ENCODE data around the gene CDHR3.
"Not testable (repeated sequence)": the region's sequence is repeated elsewhere in the genome, so short reads cannot be mapped to it uniquely, and the experiment has no call there.

CDHR3 gene

DNA sequence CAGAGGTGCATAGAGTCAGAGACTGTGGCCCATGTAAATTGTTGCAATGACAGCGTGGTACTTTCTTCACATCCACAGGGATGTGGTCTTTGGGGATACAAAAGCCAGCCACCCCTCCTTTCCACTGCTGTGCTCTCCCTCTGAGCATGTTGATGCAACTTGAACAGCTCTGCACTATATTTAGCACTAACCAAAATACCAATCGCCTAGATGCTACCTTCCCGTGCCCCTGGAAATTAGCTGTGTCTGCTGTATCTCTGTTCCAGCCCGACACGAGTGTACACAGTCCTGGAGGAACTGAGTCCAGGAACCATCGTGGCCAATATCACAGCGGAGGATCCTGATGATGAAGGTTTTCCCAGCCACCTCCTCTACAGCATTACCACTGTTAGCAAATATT is 38.1 kb downstream of the CDHR3 start:
- Histone ChIP-seq H3K4me3 (ENCODE audit: low read length) (no peak overlapping the region), H3K9me3 (ENCODE audit: control insufficient read depth, low read length) (no peaks in the 10 kb centered on the region), H3K4me1 (ENCODE audit: control insufficient read depth, insufficient read depth, low read length) (peaks cover 10% of the 10 kb centered on the region), H3K27me3 (replicated peaks; ENCODE audit: control insufficient read depth, insufficient read depth, low read length) (no peaks in the 10 kb centered on the region), H3K9ac (ENCODE audit: low read length) (no peak overlapping the region), H3K36me3 (ENCODE audit: control insufficient read depth, insufficient read depth, low read length, severe bottlenecking) (no peaks in the 10 kb centered on the region)
- DNase-seq (ENCODE audit: low read depth), result no peak

DNA sequence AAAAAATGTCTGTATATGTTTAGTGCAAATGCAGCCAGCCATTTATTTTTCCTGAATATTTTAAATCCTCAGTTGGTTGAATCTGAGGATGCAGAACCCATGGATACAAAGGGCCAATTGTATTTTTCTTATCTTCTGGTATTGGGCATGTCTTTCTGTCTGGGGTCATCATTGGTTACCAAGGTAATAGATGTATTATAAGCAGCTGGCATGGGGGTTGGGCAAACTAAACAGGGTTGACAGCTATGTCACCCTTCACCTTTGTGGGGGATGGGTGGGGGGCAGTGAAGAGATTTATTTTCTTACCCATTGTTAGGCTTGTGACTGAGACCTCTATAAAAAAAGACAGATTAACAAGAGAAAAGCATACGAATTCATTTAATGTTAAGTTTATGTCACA is 38.8 kb downstream of the CDHR3 start:
- H3K27me3 ChIP-seq (replicated peaks; ENCODE audit: control insufficient read depth, insufficient read depth, low read length), result no peaks in the 10 kb centered on the region
- H3K4me3 ChIP-seq (ENCODE audit: low read length), result no peak overlapping the region
- no peak overlapping the region for H3K9ac ChIP-seq (ENCODE audit: low read length)
- peaks cover 10% of the 10 kb centered on the region for H3K4me1 ChIP-seq (ENCODE audit: control insufficient read depth, insufficient read depth, low read length)
- no peaks in the 10 kb centered on the region for H3K36me3 ChIP-seq (ENCODE audit: control insufficient read depth, insufficient read depth, low read length, severe bottlenecking)
- DNase-seq (ENCODE audit: low read depth), result no peak
- no peaks in the 10 kb centered on the region for H3K9me3 ChIP-seq (ENCODE audit: control insufficient read depth, low read length)

DNA sequence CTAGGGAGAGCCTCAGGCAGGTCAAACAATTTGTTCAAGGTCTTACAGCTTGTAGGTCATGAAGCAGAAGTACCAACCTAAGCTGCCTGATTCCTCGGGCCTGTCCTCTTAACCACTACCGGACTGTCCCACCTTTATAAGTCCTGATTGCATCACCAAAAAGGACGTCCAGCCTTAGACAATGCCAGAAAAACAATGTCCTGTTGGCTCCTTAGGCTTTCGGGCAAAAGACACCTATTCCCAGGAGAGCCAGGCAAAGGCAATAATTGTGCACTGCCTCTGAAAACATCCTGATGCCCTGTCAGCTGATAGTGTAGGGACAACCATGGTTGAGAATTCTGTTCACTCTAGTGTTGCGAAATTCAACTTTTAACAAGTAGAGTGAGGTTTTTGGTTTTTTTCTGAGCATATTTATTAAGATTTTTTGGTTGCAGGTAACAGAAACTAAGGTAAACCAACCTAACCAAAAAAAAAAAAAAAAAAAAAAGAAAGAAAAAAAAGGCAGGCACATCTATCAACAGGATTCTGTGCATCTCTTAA is 40.5 kb downstream of the CDHR3 start:
- Histone ChIP-seq H3K4me3 (ENCODE audit: low read length) (no peak overlapping the region), H3K9ac (ENCODE audit: low read length) (no peak overlapping the region), H3K9me3 (ENCODE audit: control insufficient read depth, low read length) (no peaks in the 10 kb centered on the region), H3K36me3 (ENCODE audit: control insufficient read depth, insufficient read depth, low read length, severe bottlenecking) (no peaks in the 10 kb centered on the region), H3K27me3 (replicated peaks; ENCODE audit: control insufficient read depth, insufficient read depth, low read length) (no peaks in the 10 kb centered on the region), H3K4me1 (ENCODE audit: control insufficient read depth, insufficient read depth, low read length) (peaks cover 10% of the 10 kb centered on the region)
- no peak for DNase-seq (ENCODE audit: low read depth)

DNA sequence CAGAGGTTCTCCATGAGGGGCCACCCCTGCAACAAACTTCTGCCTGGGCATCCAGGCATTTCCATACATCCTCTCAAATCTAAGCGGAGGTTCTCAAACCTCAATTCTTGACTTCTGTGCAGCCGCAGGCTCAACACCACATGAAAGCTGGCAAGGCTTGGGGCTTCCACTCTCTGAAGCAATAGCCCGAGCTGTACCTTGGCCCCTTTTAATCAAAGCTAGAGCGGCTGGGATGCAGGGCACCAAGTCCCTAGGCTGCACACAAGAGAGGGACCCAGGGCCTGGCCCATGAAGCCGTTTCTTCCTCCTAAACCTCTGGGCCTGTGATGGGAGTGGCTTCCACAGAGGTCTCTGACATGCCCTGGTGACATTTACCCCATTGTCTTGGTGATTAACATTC is 43.8 kb downstream of the CDHR3 start:
- DNase-seq (ENCODE audit: low read depth), result no peak
- no peaks in the 10 kb centered on the region for H3K9me3 ChIP-seq (ENCODE audit: control insufficient read depth, low read length)
- no peaks in the 10 kb centered on the region for H3K36me3 ChIP-seq (ENCODE audit: control insufficient read depth, insufficient read depth, low read length, severe bottlenecking)
- peaks cover 26% of the 10 kb centered on the region for H3K4me1 ChIP-seq (ENCODE audit: control insufficient read depth, insufficient read depth, low read length)
- no peak overlapping the region for H3K4me3 ChIP-seq (ENCODE audit: low read length)
- H3K9ac ChIP-seq (ENCODE audit: low read length), result no peak overlapping the region
- no peaks in the 10 kb centered on the region for H3K27me3 ChIP-seq (replicated peaks; ENCODE audit: control insufficient read depth, insufficient read depth, low read length)

DNA sequence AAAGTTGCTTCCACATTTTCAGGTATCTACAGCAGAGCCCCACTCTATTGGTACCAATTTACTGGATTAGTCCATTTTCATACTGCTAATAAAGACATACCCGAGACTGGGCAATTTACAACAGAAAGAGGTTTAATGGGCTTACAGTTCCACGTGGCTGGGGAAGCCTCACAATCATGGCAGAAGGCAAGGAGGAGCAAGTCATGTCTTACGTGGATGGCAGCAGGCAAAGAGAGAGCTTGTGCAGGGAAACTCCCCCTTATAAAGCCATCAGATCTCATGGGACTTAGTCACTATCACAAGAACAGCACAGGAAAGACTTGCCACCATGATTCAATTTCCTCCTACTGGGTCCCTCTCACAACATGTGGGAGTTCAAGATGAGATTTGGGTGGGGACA is 44.7 kb downstream of the CDHR3 start:
- not testable (repeated sequence) for H3K36me3 ChIP-seq (ENCODE audit: control insufficient read depth, insufficient read depth, low read length, severe bottlenecking); H3K4me3 ChIP-seq (ENCODE audit: low read length); H3K27me3 ChIP-seq (replicated peaks; ENCODE audit: control insufficient read depth, insufficient read depth, low read length); H3K9ac ChIP-seq (ENCODE audit: low read length); H3K9me3 ChIP-seq (ENCODE audit: control insufficient read depth, low read length); DNase-seq (ENCODE audit: low read depth)
- peaks cover 24% of the 10 kb centered on the region for H3K4me1 ChIP-seq (ENCODE audit: control insufficient read depth, insufficient read depth, low read length)

DNA sequence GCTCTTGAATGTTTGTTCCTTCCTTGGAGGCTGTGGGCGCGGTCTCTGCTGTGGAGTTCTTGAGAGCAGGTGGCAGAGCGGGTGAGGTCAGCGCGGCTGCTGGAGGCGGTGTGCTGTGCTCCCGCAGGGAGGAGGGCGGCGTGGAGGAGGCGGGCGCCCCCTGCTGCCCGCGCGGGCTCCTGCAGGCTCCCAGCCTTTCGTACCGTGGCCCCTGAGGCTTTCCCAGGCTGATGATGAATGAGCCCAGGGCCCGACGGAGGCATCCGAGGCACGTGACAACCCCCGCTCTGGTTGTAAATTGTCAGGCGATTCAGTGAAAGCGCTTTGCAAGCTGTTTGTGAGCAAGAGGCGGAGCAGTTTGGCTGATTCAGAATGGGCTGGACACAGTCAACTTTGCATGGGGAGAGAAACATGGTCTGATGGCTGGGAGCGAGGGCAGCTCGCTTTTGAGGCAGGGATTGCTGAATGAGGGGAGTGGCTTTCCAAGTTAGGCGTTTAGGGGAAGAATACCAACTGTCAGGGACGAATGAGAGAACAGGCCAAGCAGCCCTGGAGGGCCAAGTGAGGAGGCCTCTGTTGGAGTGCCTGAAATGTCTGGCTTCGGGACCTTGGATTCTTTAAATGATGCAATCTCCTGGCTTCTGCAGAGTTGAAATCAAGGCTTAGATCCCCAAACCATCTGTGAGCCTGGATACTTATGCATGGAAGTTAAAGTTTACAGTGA is 46.6 kb downstream of the CDHR3 start:
- no peaks in the 10 kb centered on the region for H3K36me3 ChIP-seq (ENCODE audit: control insufficient read depth, insufficient read depth, low read length, severe bottlenecking)
- H3K4me1 ChIP-seq (ENCODE audit: control insufficient read depth, insufficient read depth, low read length), result peaks cover 16% of the 10 kb centered on the region
- H3K4me3 ChIP-seq (ENCODE audit: low read length), result peak overlapping the region; percentile 28
- H3K27me3 ChIP-seq (replicated peaks; ENCODE audit: control insufficient read depth, insufficient read depth, low read length), result no peaks in the 10 kb centered on the region
- DNase-seq (ENCODE audit: low read depth), result peak; percentile 95
- H3K9ac ChIP-seq (ENCODE audit: low read length), result peak overlapping the region; percentile 49
- no peaks in the 10 kb centered on the region for H3K9me3 ChIP-seq (ENCODE audit: control insufficient read depth, low read length)

DNA sequence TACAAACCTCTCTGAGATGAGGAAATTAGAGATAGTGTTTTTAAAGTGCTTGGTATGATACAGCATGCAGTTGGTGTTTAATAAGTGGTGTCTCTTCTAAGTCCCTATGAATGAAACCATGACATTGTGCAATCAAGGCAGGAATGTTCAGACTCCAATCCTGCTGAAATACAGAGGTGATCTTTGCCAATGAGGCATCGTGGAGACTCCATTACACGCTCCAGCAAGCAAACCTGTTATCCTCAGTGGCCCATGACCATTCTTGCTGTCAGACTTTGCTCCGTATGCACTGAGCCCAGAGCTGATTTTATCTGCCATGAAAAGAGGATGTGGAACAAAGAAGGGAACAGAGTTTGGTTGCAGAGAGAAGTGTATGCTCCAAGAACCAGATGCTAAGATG is 47.3 kb downstream of the CDHR3 start:
- Histone ChIP-seq H3K27me3 (replicated peaks; ENCODE audit: control insufficient read depth, insufficient read depth, low read length) (no peaks in the 10 kb centered on the region), H3K9me3 (ENCODE audit: control insufficient read depth, low read length) (no peaks in the 10 kb centered on the region), H3K9ac (ENCODE audit: low read length) (peak overlapping the region; percentile 49), H3K4me3 (ENCODE audit: low read length) (peak overlapping the region; percentile 28), H3K36me3 (ENCODE audit: control insufficient read depth, insufficient read depth, low read length, severe bottlenecking) (no peaks in the 10 kb centered on the region), H3K4me1 (ENCODE audit: control insufficient read depth, insufficient read depth, low read length) (peaks cover 16% of the 10 kb centered on the region)
- peak; percentile 67 for DNase-seq (ENCODE audit: low read depth)

DNA sequence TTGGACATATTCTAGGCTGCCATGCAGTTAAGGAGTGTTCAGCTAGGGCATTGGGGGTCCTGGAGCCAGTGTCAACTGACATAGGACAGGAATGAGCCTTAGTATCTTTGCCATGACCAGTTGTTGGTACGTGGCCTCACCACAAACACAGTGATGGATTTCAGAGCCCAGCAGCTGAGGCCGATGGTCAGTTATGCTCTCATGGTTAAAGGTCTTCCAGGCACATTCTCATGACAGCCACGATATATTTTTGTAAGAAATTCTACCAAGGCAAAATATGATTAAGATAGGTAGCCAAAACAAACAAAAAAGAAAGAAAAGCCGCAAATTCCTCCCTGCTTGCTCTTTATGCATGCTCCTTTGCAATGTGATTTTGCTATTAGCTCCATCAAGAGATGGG is 47.8 kb downstream of the CDHR3 start:
- peaks cover 16% of the 10 kb centered on the region for H3K4me1 ChIP-seq (ENCODE audit: control insufficient read depth, insufficient read depth, low read length)
- H3K4me3 ChIP-seq (ENCODE audit: low read length), result no peak overlapping the region
- H3K27me3 ChIP-seq (replicated peaks; ENCODE audit: control insufficient read depth, insufficient read depth, low read length), result no peaks in the 10 kb centered on the region
- no peaks in the 10 kb centered on the region for H3K9me3 ChIP-seq (ENCODE audit: control insufficient read depth, low read length)
- no peak overlapping the region for H3K9ac ChIP-seq (ENCODE audit: low read length)
- DNase-seq (ENCODE audit: low read depth), result peak; percentile 34
- no peaks in the 10 kb centered on the region for H3K36me3 ChIP-seq (ENCODE audit: control insufficient read depth, insufficient read depth, low read length, severe bottlenecking)

DNA sequence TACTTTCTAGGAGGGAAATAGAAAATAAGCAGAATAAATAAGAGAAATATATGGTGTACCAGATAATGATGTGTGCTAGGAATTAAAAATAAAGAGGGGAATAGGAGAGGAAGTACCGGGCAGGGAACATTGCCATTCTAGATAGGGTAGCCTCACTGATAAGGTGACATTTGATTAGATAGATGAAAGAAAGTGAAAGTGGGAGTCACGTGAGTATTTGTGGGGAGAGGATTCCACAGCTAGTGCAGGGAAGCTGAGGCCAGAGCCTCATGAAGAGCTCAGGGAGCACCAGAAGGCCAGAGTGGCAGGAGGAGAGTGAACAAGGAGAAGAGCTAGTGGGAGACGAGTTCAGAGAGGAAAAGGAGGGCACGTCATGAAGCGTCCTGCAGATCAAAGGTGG is 49.1 kb downstream of the CDHR3 start:
- DNase-seq (ENCODE audit: low read depth), result no peak
- Histone ChIP-seq H3K27me3 (replicated peaks; ENCODE audit: control insufficient read depth, insufficient read depth, low read length) (no peaks in the 10 kb centered on the region), H3K9ac (ENCODE audit: low read length) (no peak overlapping the region), H3K4me3 (ENCODE audit: low read length) (no peak overlapping the region), H3K36me3 (ENCODE audit: control insufficient read depth, insufficient read depth, low read length, severe bottlenecking) (no peaks in the 10 kb centered on the region), H3K9me3 (ENCODE audit: control insufficient read depth, low read length) (no peaks in the 10 kb centered on the region), H3K4me1 (ENCODE audit: control insufficient read depth, insufficient read depth, low read length) (peaks cover 21% of the 10 kb centered on the region)

DNA sequence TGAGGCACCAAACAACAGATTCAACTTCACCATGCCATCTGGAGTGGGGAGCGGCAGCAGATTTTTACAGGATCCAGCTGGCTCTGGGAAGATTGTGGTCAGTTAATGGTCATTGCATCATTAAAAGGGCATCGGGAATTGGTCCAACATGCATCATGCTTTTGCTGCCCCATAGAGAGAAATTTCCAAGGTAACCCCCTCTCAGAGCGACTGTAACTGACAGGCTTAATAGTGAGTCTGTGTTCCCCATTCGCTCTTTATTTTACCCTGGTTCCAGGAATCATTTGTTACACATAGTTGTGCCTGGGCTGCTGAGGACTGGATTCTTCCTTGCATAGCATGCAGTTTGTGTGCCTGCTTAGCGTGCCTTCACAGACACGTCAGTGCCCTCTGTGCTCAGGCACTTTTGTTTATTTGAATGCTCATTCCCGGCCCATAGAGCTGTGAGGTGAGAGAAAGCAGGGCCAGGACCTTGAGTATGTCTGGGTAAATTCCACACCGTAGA is 49.9 kb downstream of the CDHR3 start:
- no peak overlapping the region for H3K9ac ChIP-seq (ENCODE audit: low read length)
- no peak overlapping the region for H3K4me3 ChIP-seq (ENCODE audit: low read length)
- peaks cover 21% of the 10 kb centered on the region for H3K4me1 ChIP-seq (ENCODE audit: control insufficient read depth, insufficient read depth, low read length)
- peak; percentile 85 for DNase-seq (ENCODE audit: low read depth)
- H3K36me3 ChIP-seq (ENCODE audit: control insufficient read depth, insufficient read depth, low read length, severe bottlenecking), result no peaks in the 10 kb centered on the region
- no peaks in the 10 kb centered on the region for H3K27me3 ChIP-seq (replicated peaks; ENCODE audit: control insufficient read depth, insufficient read depth, low read length)
- H3K9me3 ChIP-seq (ENCODE audit: control insufficient read depth, low read length), result no peaks in the 10 kb centered on the region

DNA sequence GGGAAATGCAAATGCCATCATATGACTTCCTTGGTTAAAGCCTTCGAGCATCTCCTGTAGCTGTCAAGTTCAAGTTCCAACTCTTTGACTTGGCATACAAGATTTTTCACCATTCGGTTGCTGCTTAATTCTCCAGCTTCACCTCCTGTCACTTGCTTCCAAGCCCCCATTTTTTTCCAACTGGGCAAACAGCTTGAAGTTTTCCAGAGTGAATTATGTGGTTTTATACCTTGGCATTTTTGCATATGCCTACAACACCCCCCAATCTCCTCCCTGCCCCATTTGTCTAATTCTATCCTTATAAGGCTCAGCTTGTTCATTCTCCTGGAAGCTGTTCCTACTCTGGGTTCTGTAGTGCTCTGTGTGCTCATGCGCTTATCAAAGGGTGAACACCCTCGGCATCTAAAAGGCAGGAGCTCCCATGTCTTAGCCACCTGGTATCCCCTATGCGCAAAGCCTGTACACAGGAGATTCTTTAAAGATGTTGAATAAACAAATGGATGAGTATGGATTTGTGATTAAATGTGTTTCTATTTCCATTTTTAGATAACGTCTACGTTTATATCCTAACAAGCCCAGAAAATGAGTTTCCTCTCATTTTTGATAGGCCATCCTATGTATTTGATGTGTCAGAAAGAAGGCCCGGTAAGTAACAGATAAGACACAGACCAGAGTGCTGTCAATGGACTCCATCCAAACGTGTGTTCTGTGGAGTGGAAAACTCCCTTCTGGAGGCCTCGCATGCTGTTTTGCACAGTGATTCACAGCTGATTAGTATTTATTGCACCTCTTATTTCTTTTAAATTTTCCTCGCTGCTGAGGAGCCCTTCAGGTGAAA is 52.5 kb downstream of the CDHR3 start:
- no peak overlapping the region for H3K4me3 ChIP-seq (ENCODE audit: low read length)
- no peaks in the 10 kb centered on the region for H3K9me3 ChIP-seq (ENCODE audit: control insufficient read depth, low read length)
- no peak overlapping the region for H3K9ac ChIP-seq (ENCODE audit: low read length)
- H3K27me3 ChIP-seq (replicated peaks; ENCODE audit: control insufficient read depth, insufficient read depth, low read length), result no peaks in the 10 kb centered on the region
- peaks cover 8% of the 10 kb centered on the region for H3K4me1 ChIP-seq (ENCODE audit: control insufficient read depth, insufficient read depth, low read length)
- H3K36me3 ChIP-seq (ENCODE audit: control insufficient read depth, insufficient read depth, low read length, severe bottlenecking), result no peaks in the 10 kb centered on the region
- DNase-seq (ENCODE audit: low read depth), result no peak
